Gastroesophageal sphincter (tissue), 3 donors: Measurements from ENCODE around the gene RNF11.

ENCODE experiments used
- CTCF ChIP-seq, 4 experiments: fragments of 200-600 bp in 2 of 4; fragments of 450-650 bp in 2 of 4; sonication (generic) in 1 of 4; IDR thresholded peaks; one replicate each; pipeline ENCODE4 v1.5.1; 2017 to 2019; ENCODE audit warnings: antibody characterized with exemption in 4 of 4, mild to moderate bottlenecking in 2 of 4, moderate library complexity in 2 of 4
- POLR2A ChIP-seq, 2 donors: fragments of 450-650 bp; IDR thresholded peaks; one replicate each; pipeline ENCODE4 v1.6.1; 2017; ENCODE audit warnings: antibody characterized with exemption in 2 of 2, mild to moderate bottlenecking in 2 of 2, moderate library complexity in 1 of 2

GRCh38 chr1:51216631-51217030 lies 19.4 kb upstream of the RNF11 start:
- no peak for TF ChIP-seq CTCF (IDR thresholded peaks at IDR 0.05)
- no peak for TF ChIP-seq POLR2A (IDR thresholded peaks at IDR 0.05)
